Tongue (tissue), 3 donors: ENCODE results near the gene HIGD1B. TPM values are rescaled to one million over a fixed set of nuclear protein-coding genes. Genes with fewer than 3 reads are reported as not detected.
A peak's percentile ranks its signal among the peaks of the same experiment; 100 is the strongest.

Source experiments
- DNase-seq: peaks from one replicate; pipeline ENCODE4 v3.0.0-alpha.2; 2015
- small RNA-seq: library from RNA; depleted of rRNA; stranded (forward); fragments of <200 nt; gene quantifications from one replicate; pipeline ENCODE3, GENCODE V24; 2014; ENCODE audit warnings: low replicate concordance
- total RNA-seq: library from RNA; depleted of rRNA; stranded (reverse); fragments of >200 nt; gene quantifications from one replicate; pipeline ENCODE4 v1.2.3, GENCODE V29; 2014

HIGD1B gene
- total RNA-seq, 1 donor from 2014 or later, result 3.9 TPM

DNA sequence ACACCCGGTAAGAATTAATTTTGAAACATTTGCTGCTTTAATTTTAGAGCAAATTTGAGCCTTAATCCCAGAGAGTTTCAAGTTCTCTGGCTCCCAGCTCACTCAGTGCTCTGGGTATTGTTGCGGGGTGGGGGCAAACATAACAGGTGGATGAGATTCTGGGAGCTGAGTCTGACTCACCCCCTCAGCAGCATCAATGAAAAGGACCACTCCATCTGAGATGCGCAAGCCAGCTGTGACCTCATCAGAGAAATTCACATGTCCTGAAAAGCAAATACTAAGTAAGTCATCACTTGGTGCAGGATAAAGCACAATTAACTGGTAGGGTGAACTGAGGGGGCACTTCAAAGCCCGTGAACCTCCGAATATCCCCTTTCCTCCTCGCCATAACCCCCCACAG, 31.7 kb downstream of the HIGD1B start:
- no peak for DNase-seq

DNA sequence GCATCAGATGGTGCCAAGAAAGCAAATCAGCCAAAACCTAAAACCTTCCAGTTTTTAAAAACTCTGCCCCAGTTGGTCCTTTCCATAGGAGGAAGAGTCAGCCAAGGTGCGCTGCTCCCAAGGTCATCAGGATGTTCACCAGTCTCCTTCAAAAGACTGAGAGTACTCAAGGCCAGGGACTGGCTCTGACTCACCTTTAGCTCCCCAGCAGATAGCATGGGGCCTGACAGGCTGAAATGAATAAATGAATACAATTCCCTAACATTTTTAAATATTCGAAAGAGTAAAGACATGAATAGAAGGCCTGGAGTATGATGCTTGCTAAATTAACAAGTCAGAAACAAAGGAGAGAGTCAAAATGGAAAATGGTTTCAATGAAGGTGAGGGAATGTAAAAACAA, 32.4 kb downstream of the HIGD1B start:
- no peak for DNase-seq

DNA sequence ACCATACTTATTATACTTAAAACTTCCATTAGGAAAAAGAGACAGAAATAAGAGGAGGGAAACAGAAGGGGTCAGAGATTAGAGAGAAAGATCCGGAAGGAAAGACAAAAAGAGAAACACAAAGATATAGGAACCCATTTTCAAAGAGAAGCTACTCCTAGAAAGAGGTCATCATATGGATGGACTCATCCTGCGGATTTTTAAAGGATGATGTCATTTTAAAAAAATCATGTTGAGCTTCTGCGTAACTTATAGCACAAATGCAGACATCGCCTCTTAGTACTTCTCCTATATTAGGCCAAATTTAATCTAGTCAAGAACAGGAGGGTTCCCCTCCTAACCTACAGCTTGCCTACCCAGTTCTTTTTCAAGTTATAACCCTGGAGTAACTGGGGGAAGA, 33.5 kb downstream of the HIGD1B start:
- no peak for DNase-seq

DNA sequence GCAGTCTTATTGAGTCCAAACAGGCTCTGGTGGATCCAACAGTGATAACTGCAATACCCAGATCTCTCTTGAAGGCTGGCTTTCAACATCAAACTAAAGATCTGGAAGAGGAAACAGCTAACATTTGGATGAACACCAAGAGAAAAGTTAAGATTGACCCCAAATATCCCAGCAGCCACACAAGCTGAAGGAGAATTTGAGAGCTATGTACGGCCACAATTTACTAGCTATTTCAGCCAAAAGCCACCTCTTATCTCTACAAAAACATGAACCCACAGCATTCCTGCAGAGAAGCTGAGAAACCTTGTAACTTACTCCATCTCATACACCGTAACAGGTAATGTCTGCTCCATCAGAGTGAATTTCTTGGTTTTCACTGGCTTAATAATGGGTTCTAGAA, 37.3 kb downstream of the HIGD1B start:
- no peak for DNase-seq

DNA sequence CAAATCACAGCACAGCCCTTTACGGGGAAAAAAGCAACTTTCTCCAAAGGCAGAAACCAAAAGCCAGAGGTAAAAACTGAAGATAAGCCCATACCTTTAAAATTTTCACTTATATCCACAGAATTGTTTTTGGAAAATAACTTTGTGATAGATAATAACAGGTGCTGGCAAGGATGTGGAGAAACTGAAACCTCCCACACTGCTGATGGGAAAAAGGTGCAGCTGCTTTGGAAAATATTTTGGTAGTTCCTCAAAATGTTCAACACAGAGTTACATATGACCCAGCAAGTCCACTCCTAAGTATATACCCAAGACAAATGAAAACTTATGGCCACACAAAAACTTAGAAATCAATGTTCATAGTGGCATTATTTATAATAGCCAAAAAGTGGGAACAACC, 39.3 kb downstream of the HIGD1B start:
- DNase-seq, result no peak

DNA sequence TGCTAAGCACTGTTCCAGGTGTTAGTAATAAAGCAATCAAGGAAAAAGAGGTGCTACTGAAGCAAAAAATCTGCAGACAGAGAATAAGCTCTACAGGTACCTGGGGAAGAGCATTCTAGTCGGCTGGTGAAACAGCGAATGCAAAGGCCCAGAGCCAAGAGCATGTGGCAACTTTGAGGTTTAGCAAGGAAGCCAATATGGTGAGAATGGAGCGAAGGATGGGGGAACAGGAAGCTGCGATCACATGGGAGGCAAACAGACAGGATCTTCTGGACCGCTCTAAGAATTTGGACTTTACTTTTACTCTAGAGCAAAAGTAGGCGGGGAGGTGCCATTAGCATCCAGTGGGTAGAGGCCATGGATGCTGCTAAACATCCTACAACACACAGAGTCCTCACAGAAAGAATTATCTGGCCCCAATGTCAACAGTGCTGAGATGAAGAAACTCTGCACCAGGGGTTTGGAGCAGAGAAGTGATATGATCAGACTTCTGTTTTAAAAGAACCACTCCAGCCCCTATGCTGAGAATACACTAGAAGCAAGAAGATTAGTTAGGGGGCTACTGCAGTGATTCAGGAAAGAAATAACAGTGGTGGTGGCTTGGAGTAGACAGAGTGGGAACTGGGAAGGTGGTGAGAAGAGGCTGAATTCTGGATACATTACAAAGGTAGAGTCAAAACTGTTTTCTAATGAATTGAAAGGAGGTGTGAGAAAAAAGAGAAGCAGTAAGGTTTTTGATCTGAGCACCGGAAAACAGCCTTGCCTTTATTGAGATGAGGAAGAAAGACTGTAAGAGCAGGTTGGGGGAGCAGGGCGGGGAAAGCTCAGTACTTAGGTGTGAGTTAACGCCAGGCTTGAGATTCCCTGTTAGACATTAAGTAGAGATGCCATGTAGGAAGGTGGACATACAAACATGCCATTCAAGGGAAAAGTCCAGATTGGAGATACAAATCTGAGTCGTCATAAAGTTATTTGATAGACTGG, 40.6 kb downstream of the HIGD1B start:
- DNase-seq, result no peak

DNA sequence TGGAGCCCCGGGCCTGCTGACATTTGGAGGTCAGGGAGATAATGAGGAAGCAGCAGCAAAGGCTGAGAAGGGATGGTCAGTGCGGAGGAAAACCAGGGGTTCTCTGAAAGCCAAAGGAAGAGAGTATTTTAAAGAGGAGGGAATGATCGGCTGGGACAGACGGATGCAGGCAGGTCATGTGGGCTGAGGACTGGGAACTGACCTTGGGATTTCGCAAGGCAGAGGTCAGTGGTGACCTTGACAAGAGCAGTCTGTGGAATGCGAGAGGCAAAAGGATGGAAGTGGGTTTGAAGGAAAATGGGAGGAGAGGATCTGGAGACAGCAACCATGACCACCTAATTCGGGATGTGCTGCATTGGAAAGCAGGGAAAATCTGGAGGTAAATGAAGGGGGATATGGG, 41.3 kb downstream of the HIGD1B start:
- no peak for DNase-seq

DNA sequence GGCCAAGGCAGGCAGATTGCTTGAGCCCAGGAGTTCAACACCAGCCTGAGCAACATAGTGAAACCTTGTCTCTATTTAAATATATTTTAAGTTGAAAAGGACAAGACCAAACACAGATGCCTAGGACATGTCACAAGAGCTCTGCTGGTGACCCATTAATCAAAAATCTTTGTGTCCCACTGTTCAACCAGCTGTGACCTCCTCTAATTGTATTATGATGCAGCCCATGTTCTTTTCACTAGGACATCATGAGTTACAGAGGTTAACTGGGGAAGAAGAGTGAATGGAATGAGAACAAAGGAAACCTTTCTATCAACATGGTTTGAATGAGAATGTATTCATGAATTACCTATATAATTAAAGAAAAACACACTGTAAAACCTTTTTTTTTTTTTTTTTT, 44.6 kb downstream of the HIGD1B start:
- DNase-seq, result no peak

DNA sequence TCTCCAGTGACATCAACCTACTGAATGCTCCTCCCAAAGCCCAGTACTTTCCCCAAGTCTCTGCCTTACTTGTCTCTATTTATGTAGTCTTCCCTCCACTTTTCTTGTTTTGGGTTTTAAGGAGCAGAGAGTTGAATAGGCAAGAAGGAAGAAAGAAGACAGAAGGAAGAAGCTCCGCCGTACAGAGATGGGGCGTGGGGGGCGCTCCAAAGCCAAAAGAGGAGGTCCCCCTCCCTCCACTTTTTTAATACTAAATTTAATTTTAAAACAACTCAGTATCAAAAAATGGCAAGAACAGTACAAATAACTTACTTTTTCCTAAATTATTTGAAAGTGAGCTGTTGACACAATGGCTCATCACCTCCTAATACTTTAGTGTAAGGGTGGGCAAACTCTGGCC, 47.0 kb downstream of the HIGD1B start:
- DNase-seq, result no peak

DNA sequence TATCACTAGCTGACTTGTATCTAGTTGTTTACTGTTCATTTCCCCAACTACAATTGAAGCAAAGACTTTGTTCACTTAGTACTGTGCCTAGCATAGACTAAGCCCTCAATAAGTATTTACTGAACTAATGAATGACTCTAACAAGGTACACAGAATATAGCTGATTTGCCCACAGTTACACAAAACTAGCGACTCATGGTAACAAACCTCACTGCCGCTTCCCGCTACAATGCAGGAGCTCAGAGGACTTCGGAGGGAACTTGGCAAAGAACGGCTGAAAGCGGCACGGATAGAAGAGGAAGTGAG, 51.0 kb downstream of the HIGD1B start:
- DNase-seq, result no peak

DNA sequence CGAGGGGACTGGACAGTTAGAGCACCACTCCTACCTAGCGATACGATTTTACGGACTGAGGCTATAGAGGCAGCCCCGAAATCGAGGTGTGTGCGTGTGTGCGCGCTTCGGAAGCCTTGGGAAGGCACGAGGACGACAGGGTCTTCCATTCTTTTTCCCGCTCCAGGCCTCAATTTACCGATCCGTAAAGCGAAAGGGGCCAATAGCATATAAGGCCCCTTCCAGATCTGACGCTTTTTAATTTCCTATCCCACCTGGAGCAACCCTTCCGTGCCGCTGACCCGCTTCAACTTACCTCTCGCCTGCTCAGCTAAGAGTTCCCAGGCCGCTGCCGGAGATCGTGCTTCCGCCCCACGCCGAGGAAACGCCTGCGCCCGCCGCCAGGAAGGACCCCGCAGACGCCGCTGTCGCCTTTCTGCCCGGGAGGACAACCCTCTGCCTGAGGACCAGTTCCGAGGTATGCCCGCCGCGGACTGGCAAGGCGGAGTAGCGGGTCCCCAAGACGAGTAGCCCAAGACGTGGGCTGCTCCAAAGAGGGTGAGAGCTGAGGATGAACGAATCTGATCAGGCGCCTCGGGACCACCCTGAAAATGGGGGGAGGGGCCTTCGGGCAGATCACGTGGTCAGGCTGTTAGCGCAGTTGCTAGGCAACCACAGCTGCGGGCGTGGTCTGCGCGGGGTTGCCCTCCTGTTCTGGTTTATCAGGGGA, 51.5 kb downstream of the HIGD1B start, which contains the start of gene EFTUD2:
TSS of gene EFTUD2 (minus strand) at position 372 of the 709 bp plus-strand sequence. CDS start 4,924 bp downstream, outside the sequence.
- peak; percentile 96 for DNase-seq

Small RNA genes lying within 50 kb of the gene (small RNA-seq; reads per million reads assigned to genes)
- not detected for gene RN7SL405P

Other genes starting within 250 kb of the HIGD1B start
- gene MEIOC, start 191.4 kb upstream of the HIGD1B start, total RNA-seq, result not detected
- gene CCDC43, start 158.1 kb upstream of the HIGD1B start, total RNA-seq, result 42.2 TPM
- gene DBF4B, start 139.2 kb upstream of the HIGD1B start, total RNA-seq, result 5.3 TPM
- 0.72 TPM for gene ADAM11, start 88.9 kb upstream of the HIGD1B start, total RNA-seq
- gene GJC1, start 17.6 kb upstream of the HIGD1B start, total RNA-seq, result 29.1 TPM
- gene EFTUD2, start 51.6 kb downstream of the HIGD1B start, total RNA-seq, result 92.0 TPM
- gene GFAP, start 67.6 kb downstream of the HIGD1B start, total RNA-seq, result 1.7 TPM
- 3.6 TPM for gene KIF18B, start 99.9 kb downstream of the HIGD1B start, total RNA-seq
- 1.2 TPM for gene C1QL1, start 120.4 kb downstream of the HIGD1B start, total RNA-seq
- gene DCAKD, start 203.7 kb downstream of the HIGD1B start, total RNA-seq, result 42.6 TPM
- 75.8 TPM for gene NMT1, start 213.4 kb downstream of the HIGD1B start, total RNA-seq